HepG2 (cell line): ENCODE data around the gene SECTM1. TPM values are rescaled to one million over a fixed set of nuclear protein-coding genes. Genes with fewer than 3 reads are reported as not detected.

ENCODE experiments used
- KDM2A ChIP-seq: sonication (generic); formaldehyde crosslinking; IDR thresholded peaks from 2 replicates; pipeline ENCODE4 v1.4.0; 2020; ENCODE audit warnings: low read depth, missing genetic modification reagents, borderline replicate concordance
- KLF15 ChIP-seq: sonication (generic); formaldehyde crosslinking; IDR thresholded peaks from 2 replicates; pipeline ENCODE4 v1.8.1; 2023; ENCODE audit warnings: borderline replicate concordance, mild to moderate bottlenecking, inconsistent platforms, missing genetic modification reagents, mixed read lengths
- ZNF891 ChIP-seq: sonication (generic); formaldehyde crosslinking; IDR thresholded peaks from 2 replicates; pipeline ENCODE4 v1.5.0; 2020; ENCODE audit warnings: mild to moderate bottlenecking, missing genetic modification reagents
- polyA plus RNA-seq, 8 experiments: library from polyadenylated mRNA; depleted of rRNA in 3 of 8; stranded (reverse) in 7 of 8; unstranded in 1 of 8; fragments of >200 nt; fragmentation: Illumina TruSeq in 4 of 8; extraction: Trizol in 4 of 8; gene quantifications; 2 replicates each; pipeline versions ENCODE4 v1.2.1 to v1.2.3, GENCODE V29; 2011 to 2016; ENCODE audit warnings: low read depth in 4 of 8, missing spikeins in 1 of 8, mixed read lengths in 1 of 8; ENCODE audit not compliant: insufficient read depth in 1 of 8
- total RNA-seq, 5 experiments: library from RNA; depleted of rRNA; stranded (reverse); fragments of >200 nt; fragmentation: Illumina TruSeq; extraction: Trizol; gene quantifications; 2 replicates each; pipeline ENCODE4 v1.2.3, GENCODE V29; 2016; ENCODE audit warnings: low read depth in 1 of 5
- TF ChIP-seq, protein P1 (sequence below): IDR thresholded peaks from 2 replicates; pipeline ENCODE4 v1.6.1; 2012; ENCODE audit warnings: low read length, improper control_type of control experiment
- TF ChIP-seq, protein P2 (sequence below), 2 experiments: fragments of 450-650 bp in 1 of 2; sonication (generic) in 1 of 2; formaldehyde crosslinking; IDR thresholded peaks; 2 replicates each; pipeline versions ENCODE4 v1.5.0 to v1.8.0; 2020 to 2022; ENCODE audit warnings: mild to moderate bottlenecking in 1 of 2, missing genetic modification reagents in 1 of 2
- TF ChIP-seq, protein P3 (sequence below): sonication (generic); formaldehyde crosslinking; IDR thresholded peaks from 2 replicates; pipeline ENCODE4 v1.8.0; 2022; ENCODE audit warnings: mild to moderate bottlenecking, missing genetic modification reagents, borderline replicate concordance
- TF ChIP-seq, protein P4 (sequence below): sonication (generic); formaldehyde crosslinking; IDR thresholded peaks from 2 replicates; pipeline ENCODE4 v1.8.0; 2022; ENCODE audit warnings: missing genetic modification reagents, mild to moderate bottlenecking, inconsistent platforms, borderline replicate concordance
- TF ChIP-seq, protein P5 (sequence below): IDR thresholded peaks from 2 replicates; pipeline ENCODE4 v1.6.1; 2016; ENCODE audit warnings: missing compliant biosample characterization, missing genetic modification reagents, borderline replicate concordance
- TF ChIP-seq, protein P6 (sequence below): sonication (generic); formaldehyde crosslinking; IDR thresholded peaks from 2 replicates; pipeline ENCODE4 v1.4.0; 2020; ENCODE audit warnings: missing genetic modification reagents
- TF ChIP-seq, protein P7 (sequence below): sonication (generic); formaldehyde crosslinking; IDR thresholded peaks from 2 replicates; pipeline ENCODE4 v1.5.1; 2020; ENCODE audit warnings: mild to moderate bottlenecking, missing genetic modification reagents, moderate library complexity

SECTM1 gene
- total and polyA plus RNA-seq, 2 of the 13 experiments (the other 11 are each of a cell fraction or from before 2014, with no cell fraction given), result 3.5 to 5.3 TPM

DNA sequence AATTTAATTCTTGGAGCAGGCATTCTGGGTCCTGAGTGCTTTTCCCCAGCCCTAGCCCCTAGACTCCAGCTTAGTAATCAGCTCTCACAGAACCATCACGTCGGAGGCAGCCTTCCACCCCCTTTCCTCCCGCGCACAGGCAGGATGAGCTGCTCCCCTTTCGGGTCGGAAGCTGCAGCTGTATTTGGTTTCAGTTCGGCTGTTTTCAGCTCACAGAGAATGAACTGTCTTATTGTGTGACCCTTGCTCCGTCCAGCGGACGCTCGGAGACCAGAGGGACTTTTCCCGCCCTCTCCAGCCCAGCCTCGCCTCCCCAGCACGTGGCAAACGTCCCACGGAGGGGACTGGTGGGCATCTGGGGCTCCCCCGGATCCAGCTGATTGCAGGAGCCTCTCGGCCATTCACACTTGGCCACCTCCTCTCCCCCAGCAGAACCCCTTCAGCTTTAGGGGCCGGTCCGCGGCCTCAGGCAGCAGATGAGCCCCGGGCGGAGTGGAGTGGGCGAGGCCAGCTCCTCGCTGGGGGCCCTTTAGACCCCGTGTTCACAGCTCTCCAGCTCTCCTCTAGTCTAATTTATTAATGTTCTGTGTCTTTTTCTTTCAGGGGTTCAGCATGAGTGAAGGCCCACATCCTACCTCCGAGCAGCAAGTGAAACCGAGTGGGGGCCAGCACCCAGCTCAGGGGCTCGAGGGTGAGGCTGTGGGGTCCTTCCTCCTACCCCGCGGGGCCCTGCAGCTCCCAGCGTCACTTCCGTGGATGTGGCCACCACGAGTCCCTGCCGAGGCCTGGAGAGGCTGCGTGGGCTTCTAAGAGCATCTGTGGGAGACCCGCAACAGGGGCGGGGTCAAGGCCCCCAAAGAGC is 37.1 kb upstream of the SECTM1 start (continued):
- TF ChIP-seq, protein P1, sequence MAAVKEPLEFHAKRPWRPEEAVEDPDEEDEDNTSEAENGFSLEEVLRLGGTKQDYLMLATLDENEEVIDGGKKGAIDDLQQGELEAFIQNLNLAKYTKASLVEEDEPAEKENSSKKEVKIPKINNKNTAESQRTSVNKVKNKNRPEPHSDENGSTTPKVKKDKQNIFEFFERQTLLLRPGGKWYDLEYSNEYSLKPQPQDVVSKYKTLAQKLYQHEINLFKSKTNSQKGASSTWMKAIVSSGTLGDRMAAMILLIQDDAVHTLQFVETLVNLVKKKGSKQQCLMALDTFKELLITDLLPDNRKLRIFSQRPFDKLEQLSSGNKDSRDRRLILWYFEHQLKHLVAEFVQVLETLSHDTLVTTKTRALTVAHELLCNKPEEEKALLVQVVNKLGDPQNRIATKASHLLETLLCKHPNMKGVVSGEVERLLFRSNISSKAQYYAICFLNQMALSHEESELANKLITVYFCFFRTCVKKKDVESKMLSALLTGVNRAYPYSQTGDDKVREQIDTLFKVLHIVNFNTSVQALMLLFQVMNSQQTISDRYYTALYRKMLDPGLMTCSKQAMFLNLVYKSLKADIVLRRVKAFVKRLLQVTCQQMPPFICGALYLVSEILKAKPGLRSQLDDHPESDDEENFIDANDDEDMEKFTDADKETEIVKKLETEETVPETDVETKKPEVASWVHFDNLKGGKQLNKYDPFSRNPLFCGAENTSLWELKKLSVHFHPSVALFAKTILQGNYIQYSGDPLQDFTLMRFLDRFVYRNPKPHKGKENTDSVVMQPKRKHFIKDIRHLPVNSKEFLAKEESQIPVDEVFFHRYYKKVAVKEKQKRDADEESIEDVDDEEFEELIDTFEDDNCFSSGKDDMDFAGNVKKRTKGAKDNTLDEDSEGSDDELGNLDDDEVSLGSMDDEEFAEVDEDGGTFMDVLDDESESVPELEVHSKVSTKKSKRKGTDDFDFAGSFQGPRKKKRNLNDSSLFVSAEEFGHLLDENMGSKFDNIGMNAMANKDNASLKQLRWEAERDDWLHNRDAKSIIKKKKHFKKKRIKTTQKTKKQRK, result no peak
- TF ChIP-seq, protein P2, sequence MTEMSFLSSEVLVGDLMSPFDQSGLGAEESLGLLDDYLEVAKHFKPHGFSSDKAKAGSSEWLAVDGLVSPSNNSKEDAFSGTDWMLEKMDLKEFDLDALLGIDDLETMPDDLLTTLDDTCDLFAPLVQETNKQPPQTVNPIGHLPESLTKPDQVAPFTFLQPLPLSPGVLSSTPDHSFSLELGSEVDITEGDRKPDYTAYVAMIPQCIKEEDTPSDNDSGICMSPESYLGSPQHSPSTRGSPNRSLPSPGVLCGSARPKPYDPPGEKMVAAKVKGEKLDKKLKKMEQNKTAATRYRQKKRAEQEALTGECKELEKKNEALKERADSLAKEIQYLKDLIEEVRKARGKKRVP (CRISPR knock-in tag; IDR thresholded peaks at IDR 0.05), result no peak
- TF ChIP-seq KLF15 (CRISPR knock-in tag) (peak; percentile 95), KDM2A (CRISPR knock-in tag) (peak; percentile 67), ZNF891 (peak; percentile 98)
- TF ChIP-seq, protein P3, sequence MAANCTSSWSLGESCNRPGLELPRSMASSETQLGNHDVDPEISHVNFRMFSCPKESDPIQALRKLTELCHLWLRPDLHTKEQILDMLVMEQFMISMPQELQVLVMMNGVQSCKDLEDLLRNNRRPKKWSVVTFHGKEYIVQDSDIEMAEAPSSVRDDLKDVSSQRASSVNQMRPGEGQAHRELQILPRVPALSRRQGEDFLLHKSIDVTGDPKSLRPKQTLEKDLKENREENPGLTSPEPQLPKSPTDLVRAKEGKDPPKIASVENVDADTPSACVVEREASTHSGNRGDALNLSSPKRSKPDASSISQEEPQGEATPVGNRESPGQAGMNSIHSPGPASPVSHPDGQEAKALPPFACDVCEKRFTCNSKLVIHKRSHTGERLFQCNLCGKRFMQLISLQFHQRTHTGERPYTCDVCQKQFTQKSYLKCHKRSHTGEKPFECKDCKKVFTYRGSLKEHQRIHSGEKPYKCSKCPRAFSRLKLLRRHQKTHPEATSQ (CRISPR knock-in tag), result 0 out of 2 replicates have a peak, but pooled peaks have one; percentile 63
- TF ChIP-seq, protein P4, sequence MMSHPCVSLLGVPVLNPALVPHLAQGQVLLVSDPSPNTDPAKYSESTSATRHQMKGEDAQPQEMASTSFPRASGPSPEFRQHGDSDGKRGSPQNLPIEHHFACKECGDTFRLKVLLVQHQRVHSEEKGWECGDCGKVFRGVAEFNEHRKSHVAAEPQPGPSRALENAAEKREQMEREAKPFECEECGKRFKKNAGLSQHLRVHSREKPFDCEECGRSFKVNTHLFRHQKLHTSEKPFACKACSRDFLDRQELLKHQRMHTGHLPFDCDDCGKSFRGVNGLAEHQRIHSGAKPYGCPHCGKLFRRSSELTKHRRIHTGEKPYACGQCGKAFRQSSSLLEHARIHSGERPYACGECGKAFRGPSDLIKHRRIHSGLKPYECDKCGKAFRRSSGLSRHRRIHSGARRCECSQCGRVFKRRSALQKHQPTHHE (CRISPR knock-in tag), result peak; percentile 96; the same call in 1 of the 2 replicates
- TF ChIP-seq, protein P5, sequence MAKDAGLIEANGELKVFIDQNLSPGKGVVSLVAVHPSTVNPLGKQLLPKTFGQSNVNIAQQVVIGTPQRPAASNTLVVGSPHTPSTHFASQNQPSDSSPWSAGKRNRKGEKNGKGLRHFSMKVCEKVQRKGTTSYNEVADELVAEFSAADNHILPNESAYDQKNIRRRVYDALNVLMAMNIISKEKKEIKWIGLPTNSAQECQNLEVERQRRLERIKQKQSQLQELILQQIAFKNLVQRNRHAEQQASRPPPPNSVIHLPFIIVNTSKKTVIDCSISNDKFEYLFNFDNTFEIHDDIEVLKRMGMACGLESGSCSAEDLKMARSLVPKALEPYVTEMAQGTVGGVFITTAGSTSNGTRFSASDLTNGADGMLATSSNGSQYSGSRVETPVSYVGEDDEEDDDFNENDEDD (CRISPR knock-in tag), result peak; percentile 100
- TF ChIP-seq, protein P6, sequence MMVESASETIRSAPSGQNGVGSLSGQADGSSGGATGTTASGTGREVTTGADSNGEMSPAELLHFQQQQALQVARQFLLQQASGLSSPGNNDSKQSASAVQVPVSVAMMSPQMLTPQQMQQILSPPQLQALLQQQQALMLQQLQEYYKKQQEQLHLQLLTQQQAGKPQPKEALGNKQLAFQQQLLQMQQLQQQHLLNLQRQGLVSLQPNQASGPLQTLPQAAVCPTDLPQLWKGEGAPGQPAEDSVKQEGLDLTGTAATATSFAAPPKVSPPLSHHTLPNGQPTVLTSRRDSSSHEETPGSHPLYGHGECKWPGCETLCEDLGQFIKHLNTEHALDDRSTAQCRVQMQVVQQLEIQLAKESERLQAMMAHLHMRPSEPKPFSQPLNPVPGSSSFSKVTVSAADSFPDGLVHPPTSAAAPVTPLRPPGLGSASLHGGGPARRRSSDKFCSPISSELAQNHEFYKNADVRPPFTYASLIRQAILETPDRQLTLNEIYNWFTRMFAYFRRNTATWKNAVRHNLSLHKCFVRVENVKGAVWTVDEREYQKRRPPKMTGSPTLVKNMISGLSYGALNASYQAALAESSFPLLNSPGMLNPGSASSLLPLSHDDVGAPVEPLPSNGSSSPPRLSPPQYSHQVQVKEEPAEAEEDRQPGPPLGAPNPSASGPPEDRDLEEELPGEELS (CRISPR knock-in tag), result peak; percentile 65; the same call in 1 of the 2 replicates
- TF ChIP-seq, protein P7, sequence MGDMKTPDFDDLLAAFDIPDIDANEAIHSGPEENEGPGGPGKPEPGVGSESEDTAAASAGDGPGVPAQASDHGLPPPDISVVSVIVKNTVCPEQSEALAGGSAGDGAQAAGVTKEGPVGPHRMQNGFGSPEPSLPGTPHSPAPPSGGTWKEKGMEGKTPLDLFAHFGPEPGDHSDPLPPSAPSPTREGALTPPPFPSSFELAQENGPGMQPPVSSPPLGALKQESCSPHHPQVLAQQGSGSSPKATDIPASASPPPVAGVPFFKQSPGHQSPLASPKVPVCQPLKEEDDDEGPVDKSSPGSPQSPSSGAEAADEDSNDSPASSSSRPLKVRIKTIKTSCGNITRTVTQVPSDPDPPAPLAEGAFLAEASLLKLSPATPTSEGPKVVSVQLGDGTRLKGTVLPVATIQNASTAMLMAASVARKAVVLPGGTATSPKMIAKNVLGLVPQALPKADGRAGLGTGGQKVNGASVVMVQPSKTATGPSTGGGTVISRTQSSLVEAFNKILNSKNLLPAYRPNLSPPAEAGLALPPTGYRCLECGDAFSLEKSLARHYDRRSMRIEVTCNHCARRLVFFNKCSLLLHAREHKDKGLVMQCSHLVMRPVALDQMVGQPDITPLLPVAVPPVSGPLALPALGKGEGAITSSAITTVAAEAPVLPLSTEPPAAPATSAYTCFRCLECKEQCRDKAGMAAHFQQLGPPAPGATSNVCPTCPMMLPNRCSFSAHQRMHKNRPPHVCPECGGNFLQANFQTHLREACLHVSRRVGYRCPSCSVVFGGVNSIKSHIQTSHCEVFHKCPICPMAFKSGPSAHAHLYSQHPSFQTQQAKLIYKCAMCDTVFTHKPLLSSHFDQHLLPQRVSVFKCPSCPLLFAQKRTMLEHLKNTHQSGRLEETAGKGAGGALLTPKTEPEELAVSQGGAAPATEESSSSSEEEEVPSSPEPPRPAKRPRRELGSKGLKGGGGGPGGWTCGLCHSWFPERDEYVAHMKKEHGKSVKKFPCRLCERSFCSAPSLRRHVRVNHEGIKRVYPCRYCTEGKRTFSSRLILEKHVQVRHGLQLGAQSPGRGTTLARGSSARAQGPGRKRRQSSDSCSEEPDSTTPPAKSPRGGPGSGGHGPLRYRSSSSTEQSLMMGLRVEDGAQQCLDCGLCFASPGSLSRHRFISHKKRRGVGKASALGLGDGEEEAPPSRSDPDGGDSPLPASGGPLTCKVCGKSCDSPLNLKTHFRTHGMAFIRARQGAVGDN (CRISPR knock-in tag), result peak; percentile 100
